Measurements from ENCODE around the gene SDF4. TPM values are rescaled to one million over a fixed set of nuclear protein-coding genes. Genes with fewer than 3 reads are reported as not detected.

Gene SDF4
- total RNA-seq, 1 experiment from 2014 or later, result 128 TPM

DNA sequence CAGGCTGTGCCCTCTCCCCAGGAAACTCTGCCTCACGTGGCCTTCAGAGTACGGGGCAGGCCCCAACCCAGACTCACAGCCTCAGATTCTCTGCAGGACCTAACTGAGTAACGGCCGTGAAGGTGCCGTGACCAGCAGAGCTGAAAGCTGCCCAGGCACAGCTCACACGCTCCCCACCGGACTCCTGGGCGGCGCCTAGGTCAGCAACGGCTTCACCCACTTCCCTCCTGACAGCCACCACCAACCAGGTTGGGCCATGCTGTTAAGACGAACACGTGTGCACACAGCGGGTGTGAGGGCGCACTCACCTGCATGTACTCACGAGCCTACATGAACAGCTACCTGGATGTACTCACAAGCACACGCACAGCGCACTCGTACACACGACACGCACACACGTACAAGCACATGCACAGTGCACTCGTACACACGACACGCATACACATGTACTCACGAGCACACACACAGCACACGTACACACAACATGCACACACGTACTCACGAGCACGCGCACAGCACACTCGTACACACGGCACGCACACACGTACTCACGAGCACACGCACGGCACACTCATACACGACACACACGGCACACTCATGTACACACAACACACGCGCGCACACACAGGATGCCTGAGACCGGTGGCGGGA is 9.1 kb downstream of the SDF4 start:
- Mint-ChIP-seq H3K4me1 (ENCODE audit: low read depth, unreplicated experiment) (no peaks in the 10 kb centered on the region), H3K9me3 (ENCODE audit: low read depth, unreplicated experiment) (no peaks in the 10 kb centered on the region), H3K4me3 (ENCODE audit: low read depth, unreplicated experiment) (no peak overlapping the region), H3K27ac (ENCODE audit: unreplicated experiment) (no peak overlapping the region), H3K36me3 (ENCODE audit: insufficient read depth, unreplicated experiment) (peaks cover 47% of the 10 kb centered on the region), H3K27me3 (ENCODE audit: unreplicated experiment) (no peaks in the 10 kb centered on the region)
- DNase-seq, result no peak
- intact Hi-C loops (cut with micrococcal nuclease; ENCODE audit: unreplicated experiment), result no loop called here
- CTCF ChIA-PET, result no interaction called here
- TF ChIP-seq, protein P1, sequence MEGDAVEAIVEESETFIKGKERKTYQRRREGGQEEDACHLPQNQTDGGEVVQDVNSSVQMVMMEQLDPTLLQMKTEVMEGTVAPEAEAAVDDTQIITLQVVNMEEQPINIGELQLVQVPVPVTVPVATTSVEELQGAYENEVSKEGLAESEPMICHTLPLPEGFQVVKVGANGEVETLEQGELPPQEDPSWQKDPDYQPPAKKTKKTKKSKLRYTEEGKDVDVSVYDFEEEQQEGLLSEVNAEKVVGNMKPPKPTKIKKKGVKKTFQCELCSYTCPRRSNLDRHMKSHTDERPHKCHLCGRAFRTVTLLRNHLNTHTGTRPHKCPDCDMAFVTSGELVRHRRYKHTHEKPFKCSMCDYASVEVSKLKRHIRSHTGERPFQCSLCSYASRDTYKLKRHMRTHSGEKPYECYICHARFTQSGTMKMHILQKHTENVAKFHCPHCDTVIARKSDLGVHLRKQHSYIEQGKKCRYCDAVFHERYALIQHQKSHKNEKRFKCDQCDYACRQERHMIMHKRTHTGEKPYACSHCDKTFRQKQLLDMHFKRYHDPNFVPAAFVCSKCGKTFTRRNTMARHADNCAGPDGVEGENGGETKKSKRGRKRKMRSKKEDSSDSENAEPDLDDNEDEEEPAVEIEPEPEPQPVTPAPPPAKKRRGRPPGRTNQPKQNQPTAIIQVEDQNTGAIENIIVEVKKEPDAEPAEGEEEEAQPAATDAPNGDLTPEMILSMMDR (IDR thresholded peaks at IDR 0.05; ENCODE audit: unreplicated experiment), result no peak
- BruUV-seq (replicated peaks), result no TSS peak

DNA sequence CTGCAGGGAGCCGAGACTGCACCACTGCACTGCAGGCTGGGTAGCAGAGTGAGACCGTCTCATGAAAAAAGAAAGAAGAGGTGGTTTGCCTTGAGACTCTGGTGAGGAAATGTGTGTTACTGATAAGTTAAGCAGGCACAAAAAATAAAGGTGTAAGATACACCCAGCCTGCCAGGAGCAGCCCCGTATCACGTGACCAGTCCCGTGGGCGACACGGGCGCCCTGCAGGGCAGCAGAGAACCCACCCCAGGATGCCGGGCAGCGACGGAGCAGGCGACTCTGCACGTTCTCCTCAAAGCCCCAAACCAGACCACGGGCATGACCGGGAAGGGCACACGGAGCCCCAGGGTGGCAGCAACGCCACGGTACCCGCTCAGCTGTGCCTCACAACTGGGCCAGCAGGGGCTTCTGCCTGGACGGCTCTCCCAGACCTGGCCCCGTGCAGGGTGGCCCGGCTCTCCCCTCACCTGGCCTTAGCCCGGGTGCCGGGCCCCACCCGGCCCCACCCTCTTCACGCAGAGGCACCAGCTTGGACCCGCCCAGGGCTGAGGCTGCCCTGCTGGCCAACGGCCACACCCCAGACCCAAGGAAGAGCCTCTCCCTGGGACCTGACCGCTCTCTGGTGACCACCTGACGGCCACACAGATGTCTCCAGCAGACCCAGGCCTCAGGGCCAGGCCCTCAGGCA is 9.8 kb downstream of the SDF4 start:
- no TSS peak for BruUV-seq (replicated peaks)
- no peaks in the 10 kb centered on the region for H3K9me3 Mint-ChIP-seq (ENCODE audit: low read depth, unreplicated experiment)
- CTCF ChIA-PET, result no interaction called here
- no peak overlapping the region for H3K27ac Mint-ChIP-seq (ENCODE audit: unreplicated experiment)
- no peaks in the 10 kb centered on the region for H3K4me1 Mint-ChIP-seq (ENCODE audit: low read depth, unreplicated experiment)
- no peaks in the 10 kb centered on the region for H3K27me3 Mint-ChIP-seq (ENCODE audit: unreplicated experiment)
- H3K36me3 Mint-ChIP-seq (ENCODE audit: insufficient read depth, unreplicated experiment), result peaks cover 48% of the 10 kb centered on the region
- H3K4me3 Mint-ChIP-seq (ENCODE audit: low read depth, unreplicated experiment), result no peak overlapping the region
- intact Hi-C loops (cut with micrococcal nuclease; ENCODE audit: unreplicated experiment), result no loop called here
- TF ChIP-seq, protein P1 (IDR thresholded peaks at IDR 0.05; ENCODE audit: unreplicated experiment), result no peak
- no peak for DNase-seq

DNA sequence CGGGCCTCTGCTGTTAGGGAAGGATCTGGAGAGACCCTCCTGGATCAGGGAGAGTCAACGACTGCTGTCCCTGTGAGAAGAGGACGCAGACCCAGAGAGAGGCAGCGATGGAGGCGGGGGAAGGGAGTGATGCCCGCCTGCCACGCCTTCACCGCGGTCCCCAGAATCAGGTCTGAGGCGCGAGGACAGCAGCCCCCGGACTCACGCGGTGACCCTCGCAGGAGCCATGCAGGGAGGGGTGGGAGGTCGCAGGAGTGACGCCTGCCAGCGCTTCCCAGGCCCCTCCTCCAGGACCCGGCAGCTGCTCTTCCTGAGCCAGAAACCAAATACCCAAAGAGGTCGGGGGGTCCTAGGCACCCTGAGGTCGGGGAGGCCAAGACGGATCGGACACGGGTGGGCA is 11.6 kb downstream of the SDF4 start:
- H3K27ac Mint-ChIP-seq (ENCODE audit: unreplicated experiment), result no peak overlapping the region
- CTCF ChIA-PET, result no interaction called here
- TF ChIP-seq, protein P1 (IDR thresholded peaks at IDR 0.05; ENCODE audit: unreplicated experiment), result no peak

DNA sequence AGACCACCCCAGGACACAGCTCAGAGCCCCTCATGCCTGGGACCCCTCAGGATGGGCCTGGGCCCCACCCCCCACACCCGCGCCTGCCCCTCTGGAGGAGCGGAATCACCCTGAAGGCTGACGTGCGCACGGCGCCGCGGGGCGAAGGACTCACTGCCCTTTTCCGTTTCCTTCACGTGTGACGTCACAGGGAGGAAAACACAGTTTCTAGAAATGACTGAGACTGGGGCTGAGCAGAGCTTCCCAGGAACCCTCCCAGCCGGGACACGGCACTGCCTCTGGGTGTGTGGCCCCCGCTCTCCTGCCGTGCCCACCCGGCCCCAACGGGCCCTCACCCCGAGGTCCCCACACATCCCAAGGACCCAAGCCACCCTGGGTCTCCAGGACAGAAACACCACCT is 12.5 kb downstream of the SDF4 start:
- CTCF ChIA-PET, result no interaction called here
- H3K36me3 Mint-ChIP-seq (ENCODE audit: insufficient read depth, unreplicated experiment), result peaks cover 57% of the 10 kb centered on the region

More for the DNA sequence above, 11.6 kb downstream of the SDF4 start:
- intact Hi-C loops (cut with micrococcal nuclease; ENCODE audit: unreplicated experiment), result no loop called here
- BruUV-seq (replicated peaks), result no TSS peak
- no peak for DNase-seq
- Mint-ChIP-seq H3K9me3 (ENCODE audit: low read depth, unreplicated experiment) (no peaks in the 10 kb centered on the region), H3K27me3 (ENCODE audit: unreplicated experiment) (no peaks in the 10 kb centered on the region), H3K4me1 (ENCODE audit: low read depth, unreplicated experiment) (no peaks in the 10 kb centered on the region), H3K36me3 (ENCODE audit: insufficient read depth, unreplicated experiment) (peaks cover 53% of the 10 kb centered on the region), H3K4me3 (ENCODE audit: low read depth, unreplicated experiment) (no peak overlapping the region)

More for the DNA sequence above, 12.5 kb downstream of the SDF4 start:
- H3K9me3 Mint-ChIP-seq (ENCODE audit: low read depth, unreplicated experiment), result no peaks in the 10 kb centered on the region
- no TSS peak for BruUV-seq (replicated peaks)
- H3K4me1 Mint-ChIP-seq (ENCODE audit: low read depth, unreplicated experiment), result no peaks in the 10 kb centered on the region
- intact Hi-C loops (cut with micrococcal nuclease; ENCODE audit: unreplicated experiment), result no loop called here
- no peak overlapping the region for H3K4me3 Mint-ChIP-seq (ENCODE audit: low read depth, unreplicated experiment)
- H3K27ac Mint-ChIP-seq (ENCODE audit: unreplicated experiment), result no peak overlapping the region
- H3K27me3 Mint-ChIP-seq (ENCODE audit: unreplicated experiment), result no peaks in the 10 kb centered on the region
- TF ChIP-seq, protein P1 (IDR thresholded peaks at IDR 0.05; ENCODE audit: unreplicated experiment), result no peak
- no peak for DNase-seq
